ENCODE measurements around the gene ARHGEF37. TPM values are rescaled to one million over a fixed set of nuclear protein-coding genes. Genes with fewer than 3 reads are reported as not detected.
"Not testable (repeated sequence)": the region's sequence is repeated elsewhere in the genome, so short reads cannot be mapped to it uniquely, and the experiment has no call there.

Gene ARHGEF37
- total RNA-seq, 1 experiment from 2014 or later: 0.20 TPM

- DNase-seq (ENCODE audit: low read depth): peak; percentile 41
Measured at GRCh38 chr5:149646564-149646963, 65.3 kb downstream of the ARHGEF37 start.

GRCh38 chr5:149647334-149647733, 66.0 kb downstream of the ARHGEF37 start:
- no peak for DNase-seq (ENCODE audit: low read depth)

GRCh38 chr5:149648464-149649393, 67.4 kb downstream of the ARHGEF37 start:
- DNase-seq (ENCODE audit: low read depth): peak; percentile 32

GRCh38 chr5:149649730-149650129, 68.4 kb downstream of the ARHGEF37 start:
- DNase-seq (ENCODE audit: low read depth): not testable (repeated sequence)

- no peak for DNase-seq (ENCODE audit: low read depth)
Measured at GRCh38 chr5:149651686-149652085, 70.4 kb downstream of the ARHGEF37 start.

GRCh38 chr5:149652697-149653096, 71.4 kb downstream of the ARHGEF37 start:
- DNase-seq (ENCODE audit: low read depth): no peak

GRCh38 chr5:149654231-149654630, 72.9 kb downstream of the ARHGEF37 start:
- no peak for DNase-seq (ENCODE audit: low read depth)

- DNase-seq (ENCODE audit: low read depth): no peak
Measured at GRCh38 chr5:149654883-149655505, 73.7 kb downstream of the ARHGEF37 start.

GRCh38 chr5:149656576-149657182, 75.4 kb downstream of the ARHGEF37 start:
- DNase-seq (ENCODE audit: low read depth): peak; percentile 38

- no peak for DNase-seq (ENCODE audit: low read depth)
Measured at GRCh38 chr5:149657324-149657723, 76.0 kb downstream of the ARHGEF37 start.

GRCh38 chr5:149658299-149658698, 77.0 kb downstream of the ARHGEF37 start:
- no peak for DNase-seq (ENCODE audit: low read depth)

GRCh38 chr5:149664083-149664482, 82.8 kb downstream of the ARHGEF37 start:
- DNase-seq (ENCODE audit: low read depth): no peak

- DNase-seq (ENCODE audit: low read depth): no peak
Measured at GRCh38 chr5:149664666-149665415, 83.5 kb downstream of the ARHGEF37 start.

- DNase-seq (ENCODE audit: low read depth): no peak
Measured at GRCh38 chr5:149665416-149666175, 84.3 kb downstream of the ARHGEF37 start.

GRCh38 chr5:149666212-149666852, 85.0 kb downstream of the ARHGEF37 start:
- DNase-seq (ENCODE audit: low read depth): peak; percentile 57

- no peak for DNase-seq (ENCODE audit: low read depth)
Measured at GRCh38 chr5:149667084-149667828, 86.0 kb downstream of the ARHGEF37 start.

GRCh38 chr5:149667829-149668330, 86.6 kb downstream of the ARHGEF37 start:
- DNase-seq (ENCODE audit: low read depth): no peak

- not testable (repeated sequence) for DNase-seq (ENCODE audit: low read depth)
Measured at GRCh38 chr5:149669273-149669672, 88.0 kb downstream of the ARHGEF37 start.

GRCh38 chr5:149671544-149671943, 90.2 kb downstream of the ARHGEF37 start:
- DNase-seq (ENCODE audit: low read depth): no peak

Measured in M059J (cell line).